Left hindlimb (tissue), 1 donor: ENCODE data around the gene ATG3.
"Not testable (repeated sequence)": the region's sequence is repeated elsewhere in the genome, so short reads cannot be mapped to it uniquely, and the experiment has no call there.

Experiments
- DNase-seq: peaks from one replicate; pipeline ENCODE4 v3.0.0-alpha.2; 2018

The ATG3 gene

DNA sequence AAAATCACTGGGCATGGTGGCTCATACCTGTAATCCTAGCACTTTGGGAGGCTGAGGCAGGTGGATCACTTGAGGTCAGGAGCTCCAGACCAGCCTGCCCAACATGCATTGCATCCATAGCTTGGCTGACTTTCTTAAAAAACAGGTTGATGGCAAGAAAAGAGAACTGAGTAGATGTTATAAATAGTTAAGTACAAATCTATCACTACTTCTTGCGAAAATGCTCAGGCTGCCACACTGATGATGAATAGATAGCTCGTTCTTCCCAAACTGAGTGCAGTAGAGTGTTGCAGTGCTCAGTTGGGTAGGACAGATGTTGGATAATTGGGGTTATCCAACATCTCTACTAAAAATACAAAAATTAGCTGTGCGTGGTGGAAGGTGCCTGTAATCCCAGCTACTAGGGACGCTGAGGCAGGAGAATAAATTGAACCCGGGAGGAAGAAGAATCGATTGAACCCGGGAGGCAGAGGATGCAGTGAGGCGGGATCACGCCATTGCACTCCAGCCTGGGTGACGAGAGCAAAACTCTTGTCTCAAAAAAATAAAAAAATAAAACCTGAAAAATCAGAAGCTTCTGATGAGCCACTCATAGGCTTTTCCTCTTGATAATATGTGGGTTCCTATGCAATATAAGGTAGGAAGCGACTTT lies 63.7 kb downstream of the ATG3 start:
- no peak for DNase-seq

DNA sequence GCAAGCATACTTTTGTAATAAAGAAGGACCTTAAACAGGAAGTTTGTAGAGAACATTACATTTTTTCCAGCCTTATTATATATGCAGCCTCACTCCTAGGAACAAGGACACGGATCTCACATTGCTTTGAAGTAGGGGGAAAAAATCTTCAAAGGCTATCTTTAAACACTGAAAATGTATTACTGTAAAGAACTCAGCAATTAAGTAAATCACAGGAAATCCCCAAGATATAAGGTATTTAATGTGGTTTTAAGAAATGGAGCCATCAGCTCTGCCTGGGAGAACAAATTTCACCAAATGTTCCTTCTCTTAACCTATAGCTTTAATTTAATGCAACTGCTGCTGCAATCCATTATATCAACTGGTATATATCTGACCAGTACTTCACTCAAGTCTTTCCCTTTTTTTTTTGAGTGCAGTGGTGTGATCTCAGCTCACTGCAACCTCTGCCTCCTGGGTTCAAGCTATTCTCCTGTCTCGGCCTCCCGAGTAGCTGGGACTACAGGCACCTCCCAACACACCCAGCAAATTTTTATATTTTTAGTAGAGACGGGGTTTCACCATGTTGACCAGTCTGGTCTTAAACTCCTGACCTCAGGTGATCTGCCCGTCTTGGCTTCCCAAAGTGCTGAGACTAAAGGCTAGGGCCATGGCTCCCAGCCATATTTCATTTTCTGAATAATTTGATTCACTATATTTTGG lies 65.2 kb downstream of the ATG3 start:
- DNase-seq, result no peak

DNA sequence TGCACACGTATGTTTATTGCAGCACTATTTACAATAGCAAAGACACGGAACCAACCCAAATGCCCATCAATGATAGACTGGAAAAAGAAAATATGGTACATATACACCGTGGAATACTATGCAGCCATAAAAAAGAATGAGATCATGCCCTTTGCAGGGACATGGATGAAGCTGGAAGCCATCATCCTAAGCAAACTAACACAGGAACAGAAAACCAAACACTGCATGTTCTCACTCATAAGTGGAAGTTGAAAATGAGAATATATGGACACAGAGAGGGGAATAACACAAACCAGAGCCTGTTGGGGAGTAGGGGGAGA lies 67.4 kb downstream of the ATG3 start:
- DNase-seq, result not testable (repeated sequence)

DNA sequence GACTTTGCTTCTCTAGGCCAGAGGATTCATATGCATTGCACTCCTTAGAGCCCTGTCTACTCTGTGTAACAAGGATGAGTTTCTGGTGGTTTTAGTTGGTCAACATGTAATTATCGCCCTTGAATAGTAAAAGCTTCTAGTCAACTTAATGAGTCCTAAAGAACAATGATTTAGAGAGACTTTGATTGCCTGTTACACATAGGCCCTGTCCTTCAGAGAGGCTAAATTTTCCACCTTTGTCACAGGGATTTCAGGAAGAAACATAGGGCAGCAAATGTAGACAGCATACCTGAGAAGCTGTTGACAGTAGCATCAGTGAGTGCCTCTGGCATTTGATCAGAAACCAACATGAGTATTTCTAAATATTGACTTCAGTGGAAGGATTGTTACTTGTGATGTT lies 69.6 kb downstream of the ATG3 start:
- DNase-seq, result no peak

DNA sequence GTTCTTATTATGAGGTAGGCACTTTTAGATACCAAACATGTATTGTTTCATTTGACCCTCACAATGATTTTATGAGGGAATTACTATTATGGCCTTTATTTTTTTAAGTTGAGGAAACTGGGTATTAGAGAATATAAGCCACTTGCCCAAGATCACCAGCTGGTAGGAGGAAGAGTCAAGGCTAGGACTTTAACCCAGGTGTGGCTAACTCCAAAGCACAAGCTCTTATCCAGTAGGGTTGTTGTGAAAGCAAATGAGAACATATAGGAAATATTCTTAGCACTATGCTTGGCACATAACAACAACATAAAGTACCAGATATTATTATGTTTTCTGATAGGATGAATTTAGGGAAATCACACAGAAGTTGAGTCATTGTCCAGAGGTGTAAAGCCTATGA lies 70.4 kb downstream of the ATG3 start:
- no peak for DNase-seq

DNA sequence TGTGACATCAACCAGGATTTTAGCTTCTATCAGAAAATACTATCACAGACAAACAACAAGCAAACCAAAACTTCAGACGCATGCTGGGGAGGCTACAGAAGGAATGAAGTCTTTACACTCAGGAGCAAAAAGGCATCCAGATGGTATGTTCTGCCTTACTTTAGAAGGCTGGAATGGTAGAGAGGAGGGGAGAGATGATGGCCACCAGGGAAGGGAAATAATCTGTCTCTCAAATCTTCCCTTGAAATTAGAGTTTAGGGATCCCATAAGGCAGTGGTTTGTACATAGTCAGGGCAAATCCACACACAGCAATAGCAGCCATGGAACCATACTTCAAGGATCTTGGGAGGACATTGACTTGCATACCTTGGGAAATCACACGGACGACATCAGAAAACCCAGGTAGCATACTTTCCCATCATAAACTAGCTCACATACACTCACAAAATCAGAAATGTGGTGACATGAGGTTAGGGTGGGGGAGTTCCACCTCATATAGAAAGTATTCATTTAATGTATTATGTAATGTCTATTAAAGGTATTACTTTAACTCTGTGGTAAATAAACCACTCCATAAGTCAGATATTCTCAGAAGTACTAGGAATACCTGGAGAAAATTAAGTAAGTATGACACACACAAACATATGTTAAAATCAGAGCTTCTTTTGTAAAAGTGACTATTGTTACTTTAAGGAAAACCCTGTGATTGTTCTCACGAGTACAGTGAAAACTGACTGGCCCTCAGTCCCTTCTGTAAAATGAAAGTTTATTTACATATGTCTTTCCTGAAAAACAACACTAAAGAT lies 71.9 kb downstream of the ATG3 start:
- DNase-seq, result no peak

DNA sequence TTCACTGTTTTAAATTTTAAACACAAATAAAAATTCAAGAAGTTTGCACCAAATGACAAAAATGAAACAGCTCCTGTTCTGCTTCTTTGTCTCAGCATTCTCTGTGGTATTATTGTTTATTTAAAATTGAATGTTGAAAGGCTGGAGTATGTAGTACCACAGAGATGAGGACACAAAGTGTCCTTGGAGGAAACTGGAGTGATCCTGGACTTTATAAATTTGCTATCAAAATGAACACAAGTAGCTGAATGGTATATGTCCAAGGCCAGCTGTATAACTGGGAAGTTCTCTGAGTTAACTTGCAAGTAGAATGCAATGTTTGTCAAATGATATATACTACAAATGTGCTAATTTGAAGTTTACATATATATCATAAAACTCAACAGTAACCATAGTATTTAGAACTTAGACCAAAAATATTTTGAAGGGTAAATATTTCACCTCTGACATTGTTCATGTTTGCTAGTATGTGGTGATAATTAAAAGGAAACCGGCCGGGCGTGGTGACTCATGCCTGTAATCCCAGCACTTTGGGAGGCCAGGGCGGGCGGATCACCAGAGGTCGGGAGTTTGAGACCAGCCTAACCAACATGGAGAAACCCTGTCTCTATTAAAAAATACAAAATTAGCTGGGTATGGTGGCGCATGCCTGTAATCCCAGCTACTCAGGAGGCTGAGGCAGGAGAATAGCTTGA lies 74.8 kb downstream of the ATG3 start:
- DNase-seq, result no peak

DNA sequence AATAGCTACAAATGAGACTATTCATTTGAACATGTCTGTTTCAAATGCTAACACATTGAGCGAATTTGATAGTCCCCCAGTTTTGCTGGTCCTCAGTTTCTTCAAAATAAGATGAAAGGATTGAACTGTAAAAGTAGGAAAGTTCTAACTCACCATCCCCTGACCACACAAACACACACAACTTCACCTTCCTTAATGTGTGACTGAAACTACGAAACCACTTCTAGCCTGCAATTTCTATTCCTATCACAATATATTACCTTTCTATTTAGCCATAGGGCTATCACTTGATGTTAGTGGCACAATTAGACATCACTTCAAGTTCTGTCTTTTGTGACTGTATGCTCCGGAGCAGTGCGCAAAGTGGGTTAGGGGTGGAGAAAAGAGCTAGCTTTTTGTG lies 77.4 kb downstream of the ATG3 start:
- no peak for DNase-seq

DNA sequence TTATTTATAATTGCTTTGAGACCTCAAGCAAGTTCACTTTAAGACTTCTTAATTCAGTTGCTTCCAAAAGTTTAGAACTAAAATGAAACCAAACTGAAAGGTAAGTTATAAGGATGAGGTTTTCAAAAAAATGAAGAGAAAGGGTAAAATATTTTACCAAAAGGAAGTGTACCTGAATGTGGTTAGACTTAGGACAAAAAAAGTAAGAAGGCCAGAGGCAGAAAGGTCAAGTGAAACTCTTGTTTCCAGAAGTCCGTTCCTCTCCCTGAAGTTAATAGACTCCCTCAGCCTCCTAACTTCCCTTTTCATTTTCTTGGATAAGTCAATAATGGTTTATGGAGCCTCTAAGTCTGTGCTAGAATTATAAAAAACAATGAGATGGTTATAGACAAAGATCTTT lies 79.1 kb downstream of the ATG3 start:
- no peak for DNase-seq
